Keratinocyte (primary cell): ENCODE data around the gene IGHMBP2. TPM values are rescaled to one million over a fixed set of nuclear protein-coding genes. Genes with fewer than 3 reads are reported as not detected.

Experiments
- DNase-seq: peaks from one replicate; pipeline ENCODE4 v3.0.0-alpha.2; 2011; ENCODE audit warnings: low read depth, missing footprints, low spot score
- FAIRE-seq: peaks from 2 replicates; lab custom pipeline; 2011; peaks lifted over from hg19 to GRCh38; lab: Jason Lieb, UNC
- H2AFZ ChIP-seq: 2 replicates; pipeline ENCODE4 v1.6.0; 2012; ENCODE audit warnings: low read length, control low read depth, inconsistent platforms; ENCODE audit not compliant: control insufficient read depth
- H3K27ac ChIP-seq: 2 replicates; pipeline ENCODE4 v1.5.1; 2011; ENCODE audit warnings: low read length; ENCODE audit not compliant: control insufficient read depth, insufficient read depth
- H3K27me3 ChIP-seq: 3 replicates; pipeline ENCODE4 v1.6.0; 2011; ENCODE audit warnings: low read length; ENCODE audit not compliant: control insufficient read depth, insufficient read depth; ENCODE audit errors: extremely low read depth
- H3K36me3 ChIP-seq, 2 experiments: 2 replicates in 1 of 2; 3 replicates in 1 of 2; pipeline ENCODE4 v1.5.1; 2011; ENCODE audit warnings: low read length in 2 of 2, mild to moderate bottlenecking in 1 of 2; ENCODE audit not compliant: control insufficient read depth in 2 of 2, insufficient read depth in 2 of 2; ENCODE audit errors: extremely low read depth in 1 of 2
- H3K4me1 ChIP-seq: 3 replicates; pipeline ENCODE4 v1.5.1; 2011; ENCODE audit warnings: low read length; ENCODE audit not compliant: control insufficient read depth, insufficient read depth; ENCODE audit errors: extremely low read depth
- H3K4me2 ChIP-seq: 3 replicates; pipeline ENCODE4 v1.6.0; 2011; ENCODE audit warnings: low read depth, low read length; ENCODE audit not compliant: control insufficient read depth, insufficient read depth; ENCODE audit errors: extremely low read depth
- H3K4me3 ChIP-seq, 3 experiments: fragments of 200-600 bp in 1 of 3; sonication (generic) in 1 of 3; 2 replicates in 2 of 3; 3 replicates in 1 of 3; pipeline ENCODE4 v1.5.1; 2011 to 2016; ENCODE audit warnings: low read length in 3 of 3, mild to moderate bottlenecking in 3 of 3, control low read depth in 2 of 3, inconsistent platforms in 1 of 3, low read depth in 1 of 3, mixed read lengths in 1 of 3, mixed run types in 1 of 3, moderate library complexity in 1 of 3; ENCODE audit not compliant: control insufficient read depth in 2 of 3, insufficient read depth in 2 of 3; ENCODE audit errors: extremely low read depth in 1 of 3
- H3K79me2 ChIP-seq: 2 replicates; pipeline ENCODE4 v1.6.0; 2012; ENCODE audit warnings: low read length; ENCODE audit not compliant: control insufficient read depth, insufficient read depth
- H3K9ac ChIP-seq: 3 replicates; pipeline ENCODE4 v1.6.0; 2011; ENCODE audit warnings: low read length; ENCODE audit not compliant: control insufficient read depth, insufficient read depth; ENCODE audit errors: extremely low read depth
- H3K9me1 ChIP-seq: 3 replicates; pipeline ENCODE4 v1.6.0; 2011; ENCODE audit warnings: low read length; ENCODE audit not compliant: control insufficient read depth, insufficient read depth; ENCODE audit errors: extremely low read depth
- H3K9me3 ChIP-seq: 2 replicates; pipeline ENCODE4 v1.5.1; 2012; ENCODE audit warnings: low read depth, low read length; ENCODE audit not compliant: control insufficient read depth
- H4K20me1 ChIP-seq: 3 replicates; pipeline ENCODE4 v1.6.0; 2011; ENCODE audit warnings: low read length; ENCODE audit not compliant: control insufficient read depth, insufficient read depth; ENCODE audit errors: extremely low read depth
- CTCF ChIP-seq, 3 experiments: IDR thresholded peaks in 1 of 3; conservative IDR thresholded peaks in 1 of 3; optimal IDR thresholded peaks in 1 of 3; 2 replicates in 2 of 3; 3 replicates in 1 of 3; pipeline versions ENCODE3 to v1.5.1; 2011; ENCODE audit warnings: low read length in 3 of 3, mild to moderate bottlenecking in 3 of 3, moderate library complexity in 2 of 3, control low read depth in 1 of 3, inconsistent platforms in 1 of 3; ENCODE audit not compliant: insufficient read depth in 2 of 3; ENCODE audit errors: extremely low read depth in 1 of 3
- EZH2 ChIP-seq: IDR thresholded peaks from one replicate; pipeline ENCODE4 v1.6.1; 2012; ENCODE audit warnings: inconsistent platforms, mild to moderate bottlenecking, low read length, moderate library complexity
- dilution Hi-C: fragments of 300-500 bp; cut with MboI; formaldehyde crosslinking; loops from one replicate; pipeline ENCODE4 v1.7.0; 2020; ENCODE audit warnings: low sequenced_read_pairs; ENCODE audit not compliant: extremely low pct_ligation_motif_present
- polyA plus RNA-seq, 5 experiments: library from polyadenylated mRNA; depleted of rRNA in 3 of 5; stranded (reverse) in 3 of 5; stranded (forward) in 1 of 5; unstranded in 1 of 5; fragments of >200 nt; gene quantifications; 1 replicate in 1 of 5; 2 replicates in 3 of 5; 3 replicates in 1 of 5; pipeline versions ENCODE4 v1.2.1 to v1.2.3, GENCODE V29; 2011 to 2012; ENCODE audit warnings: missing spikeins in 2 of 5, low read depth in 1 of 5, low replicate concordance in 1 of 5

IGHMBP2 gene
- polyA plus RNA-seq, 1 donor (not counting 4 experiments of a cell fraction or from before 2014, with no cell fraction given), result 10.0 TPM

- Histone ChIP-seq H3K4me3 (no peak overlapping the region), H3K9ac (no peak overlapping the region), H3K9me3 (no peaks in the 10 kb centered on the region), H3K4me1 (peaks cover 4% of the 10 kb centered on the region), H3K9me1 (no peaks in the 10 kb centered on the region), H4K20me1 (no peaks in the 10 kb centered on the region), H3K36me3 (no peaks in the 10 kb centered on the region), H3K27ac (no peak overlapping the region), H3K27me3 (no peaks in the 10 kb centered on the region), H2AFZ (no peak overlapping the region), H3K79me2 (no peaks in the 10 kb centered on the region), H3K4me2 (no peak overlapping the region)
- DNase-seq (no peak), FAIRE-seq (no peak)
- TF ChIP-seq EZH2 (no peak), CTCF (optimal IDR thresholded peaks at IDR 0.05 in 1 of 3, IDR thresholded peaks at IDR 0.05 in 1 of 3, conservative IDR thresholded peaks at IDR 0.05 in 1 of 3; ENCODE audit: extremely low read depth in 1 of 3, insufficient read depth in 2 of 3, low read length in 3 of 3) (peak in 2 of 3 experiments; percentile 23 to 26)
- dilution Hi-C loops, result no loop called here
Observed at GRCh38 chr11:68956142-68956541, 52.5 kb downstream of the IGHMBP2 start.

GRCh38 chr11:68956547-68957254, 53.0 kb downstream of the IGHMBP2 start:
- H3K4me3 ChIP-seq, result no peak overlapping the region
- no peak overlapping the region for H3K27ac ChIP-seq
- no peaks in the 10 kb centered on the region for H3K79me2 ChIP-seq
- DNase-seq, result no peak
- FAIRE-seq, result no peak
- H3K9ac ChIP-seq, result no peak overlapping the region
- no peaks in the 10 kb centered on the region for H3K27me3 ChIP-seq
- no peaks in the 10 kb centered on the region for H3K9me3 ChIP-seq
- H3K4me2 ChIP-seq, result no peak overlapping the region
- TF ChIP-seq EZH2, result no peak
- no peak for TF ChIP-seq CTCF (optimal IDR thresholded peaks at IDR 0.05 in 1 of 3, IDR thresholded peaks at IDR 0.05 in 1 of 3, conservative IDR thresholded peaks at IDR 0.05 in 1 of 3; ENCODE audit: extremely low read depth in 1 of 3, insufficient read depth in 2 of 3, low read length in 3 of 3)
- dilution Hi-C loops, result no loop called here
- no peaks in the 10 kb centered on the region for H3K9me1 ChIP-seq
- H2AFZ ChIP-seq, result no peak overlapping the region
- H3K4me1 ChIP-seq, result peaks cover 4% of the 10 kb centered on the region
- H3K36me3 ChIP-seq, result no peaks in the 10 kb centered on the region
- H4K20me1 ChIP-seq, result no peaks in the 10 kb centered on the region
